Activated gamma-delta T cell treated with Interleukin-2 at 50 U/mL for 16 hours (primary cell): ENCODE data around the gene ADPRHL1.

ENCODE experiments used
- DNase-seq: peaks from one replicate; pipeline ENCODE4 v3.0.0-alpha.2; 2020

The ADPRHL1 gene

GRCh38 chr13:113429608-113429985 lies 23.7 kb downstream of the ADPRHL1 start:
- no peak for DNase-seq

GRCh38 chr13:113428871-113429607 lies 24.2 kb downstream of the ADPRHL1 start:
- no peak for DNase-seq

GRCh38 chr13:113428469-113428865 lies 24.8 kb downstream of the ADPRHL1 start:
- no peak for DNase-seq

- DNase-seq, result no peak
Observed at GRCh38 chr13:113427562-113428468, 25.5 kb downstream of the ADPRHL1 start.

- DNase-seq, result no peak
Observed at GRCh38 chr13:113426591-113426986, 26.7 kb downstream of the ADPRHL1 start.

- DNase-seq, result no peak
Observed at GRCh38 chr13:113425941-113426590, 27.2 kb downstream of the ADPRHL1 start.

- no peak for DNase-seq
Observed at GRCh38 chr13:113423520-113424163, 29.6 kb downstream of the ADPRHL1 start.

GRCh38 chr13:113422807-113423519 lies 30.3 kb downstream of the ADPRHL1 start:
- DNase-seq, result no peak

GRCh38 chr13:113421673-113422270 lies 31.5 kb downstream of the ADPRHL1 start:
- no peak for DNase-seq

- DNase-seq, result no peak
Observed at GRCh38 chr13:113420833-113421600, 32.3 kb downstream of the ADPRHL1 start.

- no peak for DNase-seq
Observed at GRCh38 chr13:113420232-113420631, 33.1 kb downstream of the ADPRHL1 start.

- DNase-seq, result no peak
Observed at GRCh38 chr13:113419531-113420193, 33.6 kb downstream of the ADPRHL1 start.

DNA sequence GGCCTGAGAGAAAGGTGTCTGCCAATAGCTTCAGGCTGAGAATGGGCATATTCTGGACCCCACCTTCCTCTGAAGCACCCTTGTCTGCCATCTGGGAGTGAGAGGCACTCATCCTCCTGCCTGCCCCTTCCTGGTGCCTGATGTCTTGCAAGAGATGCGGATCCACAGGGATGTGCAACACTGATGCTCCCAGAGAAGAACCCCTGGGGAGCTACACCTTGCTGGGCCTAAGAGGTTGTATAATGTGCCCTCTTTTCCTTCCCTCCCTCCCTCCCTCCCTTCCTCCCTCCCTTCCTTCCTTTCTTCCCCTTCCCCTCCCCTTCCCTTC lies 34.6 kb downstream of the ADPRHL1 start:
- no peak for DNase-seq

DNA sequence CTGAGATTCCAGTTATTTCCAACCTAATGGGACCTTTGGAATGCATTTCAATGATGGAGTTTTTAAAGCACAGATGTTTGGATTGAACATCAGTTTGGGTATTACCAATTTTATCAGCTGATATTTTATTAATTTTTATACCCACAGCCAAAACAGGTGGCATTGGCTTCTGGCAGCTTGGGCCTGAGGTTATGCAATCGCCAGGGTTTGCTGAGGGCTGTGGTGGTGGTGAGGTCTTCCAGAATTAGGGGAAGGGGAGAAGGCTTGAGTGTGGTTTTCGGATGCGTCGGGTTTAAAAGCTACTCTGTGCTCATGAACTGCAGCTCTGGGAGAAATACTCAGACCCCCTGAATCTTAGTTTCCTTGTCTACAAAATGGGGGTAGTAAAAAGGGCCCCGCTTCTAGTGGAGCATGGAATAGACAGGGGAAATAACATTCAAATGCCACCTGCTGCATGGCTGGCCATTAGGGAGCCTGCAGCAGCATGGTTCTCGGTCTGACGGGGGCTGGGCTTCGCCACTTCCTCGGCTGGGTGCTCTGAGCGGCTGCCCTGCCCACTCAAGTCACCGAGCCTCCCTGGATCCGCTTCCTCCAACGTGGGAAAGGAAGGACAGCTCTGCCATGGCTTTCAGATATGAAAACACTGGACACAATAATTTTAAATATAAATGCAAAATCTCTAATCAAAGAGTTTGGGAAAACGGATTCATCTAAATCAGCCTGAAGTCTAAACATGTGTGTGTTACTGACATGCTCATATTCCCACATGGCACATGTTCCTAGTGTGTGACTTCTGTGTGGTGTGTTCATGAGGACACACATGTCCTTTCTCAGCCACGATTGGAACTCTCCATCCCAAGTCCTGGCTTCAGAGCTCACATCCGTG lies 35.2 kb downstream of the ADPRHL1 start:
- DNase-seq, result no peak

DNA sequence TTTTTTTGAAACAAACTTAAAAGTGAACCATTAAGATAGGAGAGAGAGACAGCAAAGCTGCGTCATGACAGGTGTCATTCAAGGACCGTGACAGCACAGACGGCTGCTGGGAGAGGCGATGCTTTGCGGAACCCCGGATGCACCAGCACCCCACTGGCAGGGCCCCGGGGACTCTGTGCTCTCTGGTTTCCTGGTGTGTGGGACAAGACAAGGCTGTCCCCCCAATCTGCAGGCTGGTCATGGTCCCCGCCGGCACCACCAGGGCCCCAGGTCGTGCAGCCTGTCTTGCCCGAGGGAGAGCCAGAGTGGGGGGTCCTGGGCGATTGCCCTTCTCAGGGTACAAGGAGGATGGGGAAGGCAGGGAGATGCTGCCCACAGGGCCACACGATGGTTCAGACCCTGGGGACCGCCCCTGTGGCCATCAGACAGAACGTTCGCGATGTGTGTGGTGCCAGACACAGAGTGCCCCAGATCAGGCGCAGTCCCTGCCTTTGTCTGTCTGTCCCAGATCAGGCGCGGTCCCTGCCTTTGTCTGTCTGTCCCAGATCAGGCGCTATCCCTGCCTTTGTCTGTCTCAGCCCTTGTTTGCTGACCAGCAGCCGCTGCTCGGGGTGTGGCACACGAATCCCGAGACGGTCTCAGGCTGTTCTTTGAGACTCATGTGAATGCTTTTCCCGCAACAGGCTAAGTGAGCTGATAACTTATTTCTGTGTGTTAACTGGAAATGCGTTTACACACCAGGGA lies 36.1 kb downstream of the ADPRHL1 start:
- no peak for DNase-seq

GRCh38 chr13:113415825-113416224 lies 37.5 kb downstream of the ADPRHL1 start:
- no peak for DNase-seq

DNA sequence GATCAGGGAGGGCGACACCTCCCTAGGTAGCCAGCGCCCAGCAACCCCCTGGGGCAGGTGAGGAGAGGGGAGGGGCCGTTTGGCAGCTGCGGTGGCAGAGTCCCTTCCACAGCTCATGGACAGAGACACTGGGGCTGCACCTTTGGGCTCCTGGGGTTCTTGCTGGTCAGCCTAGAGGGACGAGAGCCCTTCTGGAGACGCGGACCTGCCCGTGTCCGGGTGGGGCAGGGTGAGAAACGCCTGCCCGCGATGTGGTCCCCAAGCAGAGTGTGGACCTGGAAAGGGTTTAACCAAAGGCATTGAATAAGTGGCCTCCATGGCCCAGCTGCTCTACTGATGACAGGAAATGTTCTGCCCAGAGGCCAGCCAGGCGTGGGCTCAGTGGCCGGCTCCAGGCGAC lies 38.3 kb downstream of the ADPRHL1 start:
- no peak for DNase-seq

- DNase-seq, result no peak
Observed at GRCh38 chr13:113414335-113414734, 39.0 kb downstream of the ADPRHL1 start.

GRCh38 chr13:113413898-113414282 lies 39.4 kb downstream of the ADPRHL1 start:
- DNase-seq, result no peak
